GM12892 (cell line): Measurements from ENCODE around the gene SPG7.

Experiments used
- DNase-seq: peaks from one replicate; pipeline ENCODE4 v3.0.0; 2011; ENCODE audit not compliant: insufficient read length
- FAIRE-seq: peaks from 2 replicates; lab custom pipeline; 2011; peaks lifted over from hg19 to GRCh38; lab: Jason Lieb, UNC
- POLR2A ChIP-seq: IDR thresholded peaks from 2 replicates; pipeline ENCODE4 v1.6.1; 2011; ENCODE audit warnings: low read depth, low read length, control low read depth
- POLR2AphosphoS5 ChIP-seq: IDR thresholded peaks from 2 replicates; pipeline ENCODE4 v1.6.1; 2011; ENCODE audit warnings: low read depth, low read length, control low read depth
- TAF1 ChIP-seq: IDR thresholded peaks from 2 replicates; pipeline ENCODE4 v1.6.1; 2011; ENCODE audit warnings: low read depth, mild to moderate bottlenecking, control low read depth, low read length, borderline replicate concordance

Gene SPG7

DNA sequence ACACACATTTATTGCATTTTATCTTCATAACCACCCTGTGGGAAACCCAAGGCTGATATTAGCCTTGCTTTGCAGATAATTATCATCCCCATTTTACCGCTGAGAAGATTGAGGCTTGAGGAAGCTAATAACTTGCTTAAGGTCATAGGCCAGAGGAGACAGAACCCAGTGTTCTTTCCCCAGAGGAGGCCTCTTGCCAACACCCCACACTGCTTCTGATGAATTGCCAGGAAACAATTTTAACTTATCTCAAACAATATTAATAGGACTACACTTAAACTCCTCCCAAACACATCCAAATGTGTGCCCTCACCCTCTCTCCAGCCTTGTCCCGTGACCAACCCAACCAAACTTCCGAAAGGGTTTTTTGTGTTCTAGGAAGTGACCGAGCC, 2.1 kb upstream of the SPG7 start:
- DNase-seq (no peak), FAIRE-seq (no peak)
- TF ChIP-seq POLR2A (no peak), TAF1 (no peak), POLR2AphosphoS5 (no peak)

DNA sequence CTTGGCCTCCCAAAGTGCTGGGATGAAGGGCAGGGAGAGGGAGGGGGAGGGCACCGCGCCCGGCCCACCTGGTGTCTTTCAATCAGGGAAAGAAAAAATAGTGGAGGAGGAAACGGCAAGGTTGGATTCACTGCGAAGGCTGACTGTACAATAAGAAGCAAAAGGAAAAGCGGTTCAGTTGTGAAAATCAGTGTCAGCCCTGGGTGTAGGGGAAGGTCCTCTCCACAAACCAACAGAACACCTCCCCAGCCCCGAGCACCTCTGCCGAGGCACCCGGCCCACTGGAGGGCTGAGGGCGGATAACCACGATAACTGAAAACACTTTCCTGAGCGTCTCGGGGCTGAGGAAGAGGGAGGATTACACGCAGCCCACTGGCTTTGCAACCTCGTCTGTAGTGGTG, 1.4 kb upstream of the SPG7 start:
- FAIRE-seq (no peak), DNase-seq (no peak)
- TF ChIP-seq TAF1 (no peak), POLR2AphosphoS5 (no peak), POLR2A (no peak)

DNA sequence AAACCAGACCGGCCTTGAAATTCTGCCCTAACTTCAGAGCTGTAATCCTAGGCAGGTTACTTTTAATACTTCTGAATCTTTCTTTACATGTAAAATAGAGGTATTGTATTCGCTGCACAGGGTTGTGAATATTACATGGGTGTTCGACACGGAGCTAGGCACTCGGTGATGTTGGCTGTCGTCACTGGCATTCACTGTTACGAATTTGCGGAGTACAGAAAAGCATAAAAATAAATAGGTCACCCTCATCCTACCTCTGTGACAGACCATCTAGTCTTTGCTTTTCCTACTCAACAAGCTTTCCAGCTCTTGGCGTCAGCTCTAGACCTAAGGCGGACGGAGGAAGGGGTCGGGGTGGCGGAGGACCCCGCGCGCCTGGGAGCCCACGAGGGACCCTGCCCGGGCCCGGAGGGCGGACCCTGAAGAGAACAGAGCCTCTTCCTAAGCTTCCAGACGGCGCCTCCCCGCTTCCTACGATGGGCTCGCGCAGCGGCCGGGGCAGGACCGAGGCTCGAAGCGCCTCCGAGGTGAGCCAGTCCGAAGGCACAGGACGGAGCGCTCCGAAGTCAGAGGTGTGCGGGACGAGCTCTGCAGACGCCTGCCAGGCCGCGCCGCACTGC, 879 bp upstream of the SPG7 start:
- peak; percentile 36 for FAIRE-seq
- TF ChIP-seq POLR2AphosphoS5 = no peak
- no peak for TF ChIP-seq POLR2A
- TF ChIP-seq TAF1 = no peak
- DNase-seq = no peak

DNA sequence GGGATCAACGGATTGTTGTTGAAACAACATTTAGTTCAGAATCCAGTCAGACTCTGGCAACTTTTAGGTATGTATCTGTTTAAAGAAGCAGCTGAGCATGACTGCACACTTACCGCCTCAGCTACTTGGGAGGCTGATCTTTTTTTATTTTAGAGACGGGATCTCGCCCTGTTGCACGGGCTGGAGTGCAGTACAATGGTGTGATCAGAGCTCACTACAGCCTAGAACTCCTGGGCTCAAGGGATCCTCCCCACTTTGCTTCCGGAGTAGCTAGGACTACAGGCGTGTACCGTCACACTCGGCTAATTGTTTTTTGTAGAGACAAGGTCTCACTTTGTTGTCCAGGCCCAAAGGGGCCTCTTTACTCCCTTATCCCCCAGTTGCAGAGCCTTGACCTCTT, 2.3 kb downstream of the SPG7 start:
- FAIRE-seq = no peak
- no peak for DNase-seq
- TF ChIP-seq POLR2A = no peak
- TF ChIP-seq TAF1 = no peak
- no peak for TF ChIP-seq POLR2AphosphoS5

DNA sequence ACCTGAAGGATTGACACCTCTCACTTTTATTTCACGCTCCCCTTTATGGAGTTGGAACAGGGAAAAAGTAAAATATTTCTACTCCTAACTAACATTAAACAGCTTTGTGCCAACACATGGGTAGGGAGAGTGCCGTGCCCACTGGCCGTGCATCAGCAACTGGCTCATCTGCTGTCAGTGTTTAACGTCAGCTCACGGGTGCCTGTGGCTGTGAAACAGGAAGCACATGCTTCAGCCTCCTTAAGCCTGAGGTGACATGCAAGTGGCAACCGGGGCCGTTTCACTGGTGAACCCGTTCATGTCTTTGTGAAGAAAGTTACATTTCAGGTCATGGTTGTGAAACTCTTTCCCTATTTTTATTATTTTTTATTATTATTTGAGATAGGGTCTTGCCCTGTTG, 3.2 kb downstream of the SPG7 start:
- DNase-seq (no peak), FAIRE-seq (no peak)
- TF ChIP-seq POLR2AphosphoS5 (no peak), TAF1 (no peak), POLR2A (no peak)

- TF ChIP-seq POLR2A (no peak), POLR2AphosphoS5 (no peak), TAF1 (no peak)
- FAIRE-seq = no peak
- no peak for DNase-seq
Measured at GRCh38 chr16:89512453-89512852, 4.2 kb downstream of the SPG7 start.

- no peak for FAIRE-seq
- DNase-seq = no peak
- TF ChIP-seq POLR2A (no peak), POLR2AphosphoS5 (no peak), TAF1 (no peak)
Measured at GRCh38 chr16:89517128-89517527, 8.9 kb downstream of the SPG7 start.

DNA sequence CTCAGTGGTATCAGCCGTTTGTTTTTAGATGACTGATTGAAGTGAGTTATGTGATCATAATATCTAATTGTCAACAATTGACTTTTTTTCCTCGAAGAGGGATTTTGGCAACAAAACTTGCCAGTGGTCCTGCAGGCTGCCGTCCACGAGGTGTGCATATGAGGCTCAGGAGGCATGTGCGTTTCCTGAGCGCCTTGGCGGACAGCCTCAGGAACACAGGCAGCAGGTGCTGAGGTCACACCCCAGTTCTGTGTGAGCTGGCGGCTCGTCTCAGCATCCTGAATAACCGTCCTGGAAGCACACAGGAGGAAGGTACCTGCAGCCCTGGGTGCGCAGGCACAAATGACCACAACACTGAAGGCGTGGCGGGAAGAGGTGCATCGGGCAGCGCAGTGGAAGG, 11.7 kb downstream of the SPG7 start:
- FAIRE-seq (no peak), DNase-seq (no peak)
- no peak for TF ChIP-seq POLR2AphosphoS5
- TF ChIP-seq POLR2A = no peak
- TF ChIP-seq TAF1 = no peak

DNA sequence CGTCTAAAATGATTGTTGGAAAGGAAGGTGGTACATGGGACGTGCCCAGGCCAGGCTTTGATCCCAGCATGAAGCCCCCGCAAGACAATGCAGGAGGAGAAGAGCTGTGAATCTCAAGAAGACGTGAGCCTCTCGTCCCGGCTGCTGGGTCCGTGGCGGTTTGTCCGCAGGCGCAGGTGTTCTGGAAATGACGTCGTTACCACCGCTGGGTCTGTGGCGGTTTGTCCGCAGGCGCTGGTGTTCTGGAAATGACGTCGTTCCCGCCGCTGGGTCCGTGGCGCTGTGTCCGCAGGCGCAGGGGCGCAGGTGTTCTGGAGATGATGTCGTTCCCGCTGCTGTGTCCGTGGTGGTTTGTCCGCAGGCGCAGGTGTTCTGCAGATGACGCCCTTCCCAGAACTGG, 14.1 kb downstream of the SPG7 start:
- no peak for FAIRE-seq
- TF ChIP-seq POLR2AphosphoS5 = no peak
- TF ChIP-seq POLR2A = no peak
- TF ChIP-seq TAF1 = no peak
- DNase-seq = no peak

DNA sequence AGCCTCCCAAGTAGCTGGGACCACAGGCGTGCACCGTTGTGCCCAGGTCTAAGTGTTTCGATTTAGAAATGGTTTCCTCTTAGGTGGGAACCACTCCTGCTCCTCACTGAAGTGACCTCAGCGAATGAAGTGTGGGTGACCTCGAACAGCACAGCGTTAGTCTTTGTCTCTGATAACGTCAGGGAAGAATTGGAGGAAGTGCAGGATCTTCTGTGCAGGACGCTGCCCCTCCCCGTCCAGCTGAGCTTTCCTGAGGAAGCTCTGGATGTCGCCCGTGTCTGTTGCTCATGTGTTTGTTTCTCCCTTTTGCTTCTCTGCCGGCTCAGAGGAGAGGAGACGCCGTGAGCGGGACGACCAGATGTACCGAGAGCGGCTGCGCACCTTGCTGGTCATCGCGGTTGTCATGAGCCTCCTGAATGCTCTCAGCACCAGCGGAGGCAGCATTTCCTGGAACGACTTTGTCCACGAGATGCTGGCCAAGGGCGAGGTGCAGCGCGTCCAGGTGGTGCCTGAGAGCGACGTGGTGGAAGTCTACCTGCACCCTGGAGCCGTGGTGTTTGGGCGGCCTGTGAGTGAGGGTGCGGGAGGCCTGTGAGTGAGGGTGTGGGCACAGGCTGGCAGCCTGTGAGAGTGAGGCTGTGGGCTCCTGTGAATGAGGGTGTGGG, 15.6 kb downstream of the SPG7 start:
- no peak for DNase-seq
- TF ChIP-seq TAF1 = no peak
- no peak for TF ChIP-seq POLR2AphosphoS5
- no peak for TF ChIP-seq POLR2A
- FAIRE-seq = no peak

DNA sequence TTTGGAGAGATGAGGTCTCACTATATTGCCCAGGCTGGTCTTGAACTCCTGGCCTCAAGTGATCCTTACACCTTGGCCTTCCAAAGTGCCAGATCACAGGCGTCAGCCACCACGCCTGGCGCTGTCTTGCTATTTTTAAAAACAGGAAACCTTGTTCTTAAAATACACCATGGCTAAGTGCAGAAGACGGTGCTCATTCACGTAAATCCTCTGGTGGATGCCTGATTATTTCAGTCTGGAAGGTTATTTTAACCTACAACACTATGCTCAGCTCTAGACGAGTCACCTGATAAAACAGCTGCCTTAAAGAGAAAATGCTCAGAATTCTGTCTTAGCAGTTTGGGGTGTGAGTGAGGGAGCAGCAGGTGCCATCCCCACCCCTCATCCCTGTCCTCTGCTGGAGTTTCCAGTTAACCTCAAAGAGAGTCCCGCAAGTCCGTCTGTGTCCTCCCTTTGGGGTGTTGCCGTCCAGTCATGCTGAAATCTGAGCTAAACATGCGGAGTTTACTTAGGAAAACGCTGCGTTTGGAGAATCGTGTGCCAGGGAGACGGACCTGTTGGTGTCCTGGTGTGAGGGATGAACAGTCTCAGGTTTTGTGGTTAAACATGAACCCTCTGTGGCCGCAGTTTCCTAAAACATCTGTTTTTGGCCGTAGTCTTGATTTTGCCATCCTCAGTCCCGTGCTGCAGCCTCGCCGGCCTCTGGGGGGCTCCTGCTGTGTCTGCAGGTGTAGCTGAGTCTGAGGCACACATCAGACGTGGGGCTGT, 17.1 kb downstream of the SPG7 start:
- TF ChIP-seq TAF1 = no peak
- no peak for TF ChIP-seq POLR2A
- TF ChIP-seq POLR2AphosphoS5 = no peak
- FAIRE-seq = no peak

DNA sequence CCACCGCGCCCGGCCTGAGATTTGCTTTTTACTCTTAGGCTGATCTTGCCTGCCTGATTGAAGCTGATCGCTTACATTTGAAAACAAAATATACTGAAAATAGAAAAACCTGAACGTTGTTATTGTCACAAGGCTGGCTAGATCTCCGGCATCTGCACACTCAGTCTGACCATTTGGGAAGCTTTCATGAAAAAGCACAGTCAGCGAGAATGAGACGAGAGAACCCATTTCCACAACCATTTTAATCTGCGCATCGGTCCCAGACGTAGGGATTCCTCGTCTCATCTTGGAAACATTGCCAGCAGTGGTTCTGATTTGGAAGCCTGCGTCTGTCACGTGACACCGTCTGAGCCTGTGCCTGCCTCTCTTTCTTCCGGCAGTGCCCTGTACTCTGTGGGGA, 20.9 kb downstream of the SPG7 start:
- TF ChIP-seq TAF1 = no peak
- TF ChIP-seq POLR2A = no peak
- no peak for TF ChIP-seq POLR2AphosphoS5
- DNase-seq (no peak), FAIRE-seq (no peak)

More for the DNA sequence above, 17.1 kb downstream of the SPG7 start:
- no peak for DNase-seq
